ENCODE measurements around the gene JOSD2. TPM values are rescaled to one million over a fixed set of nuclear protein-coding genes. Genes with fewer than 3 reads are reported as not detected.

JOSD2 gene
- total and polyA plus RNA-seq, 9 of the 15 experiments (the other 6 are each of a cell fraction or from before 2014, with no cell fraction given), result 0.06 to 14.4 (median 3.1) TPM

DNA sequence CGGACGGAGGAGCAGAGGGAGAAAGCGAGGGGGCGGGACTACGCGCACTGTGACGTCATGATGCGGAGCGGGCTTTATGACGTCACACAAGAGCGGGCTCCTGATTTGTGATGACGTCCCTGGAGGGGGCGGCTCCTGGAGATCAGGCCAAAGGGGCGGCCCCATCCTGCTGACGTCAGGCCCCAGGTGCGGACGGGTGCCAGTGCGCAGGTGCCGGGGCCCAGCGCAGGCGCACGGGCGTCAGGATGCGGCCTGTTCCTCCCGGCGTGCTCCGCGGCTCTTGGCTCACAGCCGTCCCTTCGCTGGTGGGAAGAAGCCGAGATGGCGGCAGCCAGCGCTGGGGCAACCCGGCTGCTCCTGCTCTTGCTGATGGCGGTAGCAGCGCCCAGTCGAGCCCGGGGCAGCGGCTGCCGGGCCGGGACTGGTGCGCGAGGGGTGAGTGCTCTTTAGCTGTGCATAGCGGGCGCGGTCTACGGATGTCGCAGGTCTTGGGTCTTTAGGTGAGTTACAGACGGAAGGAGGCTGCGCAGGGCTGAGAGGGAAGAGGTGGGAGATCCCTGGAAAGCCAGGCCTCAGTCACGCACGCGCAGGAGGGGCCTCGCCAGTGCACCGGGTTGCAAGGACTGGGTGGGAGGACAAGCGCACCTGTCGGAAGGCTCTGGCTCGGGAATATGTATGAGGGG, 34.6 kb downstream of the JOSD2 start, which contains the start of the genes EMC10 and GARIN5A (continued):
- TF ChIP-seq FIP1L1 (IDR thresholded peaks at IDR 0.05; ENCODE audit: low read depth, low read length, poor library complexity, severe bottlenecking) (no peak), KDM4B (IDR thresholded peaks at IDR 0.05; ENCODE audit: borderline replicate concordance in 2 of 2, low read depth in 1 of 2) (peak in 1 of 2 experiments; percentile 85; a peak in 1 of 4 replicates), HDGF (IDR thresholded peaks at IDR 0.05) (no peak), E2F3 (CRISPR knock-in tag; IDR thresholded peaks at IDR 0.05) (no peak), SETDB1 (IDR thresholded peaks at IDR 0.05; ENCODE audit: low read length) (no peak), GATAD2B (IDR thresholded peaks at IDR 0.05; ENCODE audit: borderline replicate concordance) (no peak), PTBP1 (IDR thresholded peaks at IDR 0.05; ENCODE audit: low read depth, low read length) (0 out of 2 replicates have a peak, but pooled peaks have one; percentile 40), RAD51 (IDR thresholded peaks at IDR 0.05; ENCODE audit: borderline replicate concordance, low read depth) (no peak), MTA1 (IDR thresholded peaks at IDR 0.05; ENCODE audit: borderline replicate concordance) (no peak), ZNF561 (CRISPR knock-in tag; conservative IDR thresholded peaks at IDR 0.05) (no peak), MECOM (CRISPR knock-in tag; IDR thresholded peaks at IDR 0.05) (no peak), ZNF445 (CRISPR knock-in tag; IDR thresholded peaks at IDR 0.05; ENCODE audit: low read depth) (no peak), LEF1 (IDR thresholded peaks at IDR 0.05) (no peak), ELF1 (tag; IDR thresholded peaks at IDR 0.05) (no peak), ETV5 (CRISPR knock-in tag; IDR thresholded peaks at IDR 0.05; ENCODE audit: low read depth) (0 out of 2 replicates have a peak, but pooled peaks have one; percentile 55), NR2F6 (CRISPR knock-in tag; IDR thresholded peaks at IDR 0.05) (no peak), HNRNPL (IDR thresholded peaks at IDR 0.05; ENCODE audit: low read depth, low read length) (no peak), SMARCA4 (IDR thresholded peaks at IDR 0.05) (no peak), U2AF1 (optimal IDR thresholded peaks at IDR 0.05; ENCODE audit: low read depth, low read length) (no peak), TCF7L2 (IDR thresholded peaks at IDR 0.05; ENCODE audit: low read depth, low read length) (no peak), ZNF668 (CRISPR knock-in tag; IDR thresholded peaks at IDR 0.05) (no peak), ZNF316 (IDR thresholded peaks at IDR 0.05) (peak; percentile 54; the same call in 1 of the 2 replicates), BHLHE40 (IDR thresholded peaks at IDR 0.05; ENCODE audit: low read length) (peak; percentile 31; the same call in 1 of the 2 replicates)
- TF ChIP-seq, protein P1, sequence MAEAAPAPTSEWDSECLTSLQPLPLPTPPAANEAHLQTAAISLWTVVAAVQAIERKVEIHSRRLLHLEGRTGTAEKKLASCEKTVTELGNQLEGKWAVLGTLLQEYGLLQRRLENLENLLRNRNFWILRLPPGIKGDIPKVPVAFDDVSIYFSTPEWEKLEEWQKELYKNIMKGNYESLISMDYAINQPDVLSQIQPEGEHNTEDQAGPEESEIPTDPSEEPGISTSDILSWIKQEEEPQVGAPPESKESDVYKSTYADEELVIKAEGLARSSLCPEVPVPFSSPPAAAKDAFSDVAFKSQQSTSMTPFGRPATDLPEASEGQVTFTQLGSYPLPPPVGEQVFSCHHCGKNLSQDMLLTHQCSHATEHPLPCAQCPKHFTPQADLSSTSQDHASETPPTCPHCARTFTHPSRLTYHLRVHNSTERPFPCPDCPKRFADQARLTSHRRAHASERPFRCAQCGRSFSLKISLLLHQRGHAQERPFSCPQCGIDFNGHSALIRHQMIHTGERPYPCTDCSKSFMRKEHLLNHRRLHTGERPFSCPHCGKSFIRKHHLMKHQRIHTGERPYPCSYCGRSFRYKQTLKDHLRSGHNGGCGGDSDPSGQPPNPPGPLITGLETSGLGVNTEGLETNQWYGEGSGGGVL (CRISPR knock-in tag; IDR thresholded peaks at IDR 0.05), result no peak
- TF ChIP-seq, protein P2, sequence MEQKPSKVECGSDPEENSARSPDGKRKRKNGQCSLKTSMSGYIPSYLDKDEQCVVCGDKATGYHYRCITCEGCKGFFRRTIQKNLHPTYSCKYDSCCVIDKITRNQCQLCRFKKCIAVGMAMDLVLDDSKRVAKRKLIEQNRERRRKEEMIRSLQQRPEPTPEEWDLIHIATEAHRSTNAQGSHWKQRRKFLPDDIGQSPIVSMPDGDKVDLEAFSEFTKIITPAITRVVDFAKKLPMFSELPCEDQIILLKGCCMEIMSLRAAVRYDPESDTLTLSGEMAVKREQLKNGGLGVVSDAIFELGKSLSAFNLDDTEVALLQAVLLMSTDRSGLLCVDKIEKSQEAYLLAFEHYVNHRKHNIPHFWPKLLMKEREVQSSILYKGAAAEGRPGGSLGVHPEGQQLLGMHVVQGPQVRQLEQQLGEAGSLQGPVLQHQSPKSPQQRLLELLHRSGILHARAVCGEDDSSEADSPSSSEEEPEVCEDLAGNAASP (IDR thresholded peaks at IDR 0.05), result no peak
- TF ChIP-seq, protein P3, sequence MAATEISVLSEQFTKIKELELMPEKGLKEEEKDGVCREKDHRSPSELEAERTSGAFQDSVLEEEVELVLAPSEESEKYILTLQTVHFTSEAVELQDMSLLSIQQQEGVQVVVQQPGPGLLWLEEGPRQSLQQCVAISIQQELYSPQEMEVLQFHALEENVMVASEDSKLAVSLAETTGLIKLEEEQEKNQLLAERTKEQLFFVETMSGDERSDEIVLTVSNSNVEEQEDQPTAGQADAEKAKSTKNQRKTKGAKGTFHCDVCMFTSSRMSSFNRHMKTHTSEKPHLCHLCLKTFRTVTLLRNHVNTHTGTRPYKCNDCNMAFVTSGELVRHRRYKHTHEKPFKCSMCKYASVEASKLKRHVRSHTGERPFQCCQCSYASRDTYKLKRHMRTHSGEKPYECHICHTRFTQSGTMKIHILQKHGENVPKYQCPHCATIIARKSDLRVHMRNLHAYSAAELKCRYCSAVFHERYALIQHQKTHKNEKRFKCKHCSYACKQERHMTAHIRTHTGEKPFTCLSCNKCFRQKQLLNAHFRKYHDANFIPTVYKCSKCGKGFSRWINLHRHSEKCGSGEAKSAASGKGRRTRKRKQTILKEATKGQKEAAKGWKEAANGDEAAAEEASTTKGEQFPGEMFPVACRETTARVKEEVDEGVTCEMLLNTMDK (IDR thresholded peaks at IDR 0.05; ENCODE audit: borderline replicate concordance, insufficient read depth, low read depth, low read length, poor library complexity, severe bottlenecking), result no peak
